ENCODE data around the gene SMAD1.

GRCh38 chr4:145580906-145581305 lies 99.3 kb downstream of the SMAD1 start:
- TF ChIP-seq, protein P1, sequence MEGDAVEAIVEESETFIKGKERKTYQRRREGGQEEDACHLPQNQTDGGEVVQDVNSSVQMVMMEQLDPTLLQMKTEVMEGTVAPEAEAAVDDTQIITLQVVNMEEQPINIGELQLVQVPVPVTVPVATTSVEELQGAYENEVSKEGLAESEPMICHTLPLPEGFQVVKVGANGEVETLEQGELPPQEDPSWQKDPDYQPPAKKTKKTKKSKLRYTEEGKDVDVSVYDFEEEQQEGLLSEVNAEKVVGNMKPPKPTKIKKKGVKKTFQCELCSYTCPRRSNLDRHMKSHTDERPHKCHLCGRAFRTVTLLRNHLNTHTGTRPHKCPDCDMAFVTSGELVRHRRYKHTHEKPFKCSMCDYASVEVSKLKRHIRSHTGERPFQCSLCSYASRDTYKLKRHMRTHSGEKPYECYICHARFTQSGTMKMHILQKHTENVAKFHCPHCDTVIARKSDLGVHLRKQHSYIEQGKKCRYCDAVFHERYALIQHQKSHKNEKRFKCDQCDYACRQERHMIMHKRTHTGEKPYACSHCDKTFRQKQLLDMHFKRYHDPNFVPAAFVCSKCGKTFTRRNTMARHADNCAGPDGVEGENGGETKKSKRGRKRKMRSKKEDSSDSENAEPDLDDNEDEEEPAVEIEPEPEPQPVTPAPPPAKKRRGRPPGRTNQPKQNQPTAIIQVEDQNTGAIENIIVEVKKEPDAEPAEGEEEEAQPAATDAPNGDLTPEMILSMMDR (IDR thresholded peaks at IDR 0.05) = no peak
- no peak for TF ChIP-seq POLR2A (IDR thresholded peaks at IDR 0.05)
